HFFc6 (cell line): ENCODE measurements around the gene SKIDA1. TPM values are rescaled to one million over a fixed set of nuclear protein-coding genes. Genes with fewer than 3 reads are reported as not detected.
A peak's percentile ranks its signal among the peaks of the same experiment; 100 is the strongest.
"Not testable (repeated sequence)": the region's sequence is repeated elsewhere in the genome, so short reads cannot be mapped to it uniquely, and the experiment has no call there.

Source experiments
- DNase-seq: peaks from one replicate; pipeline ENCODE4 v3.0.0-alpha.2; 2018
- H3K27ac Mint-ChIP-seq: 2 replicates; pipeline ENCODE4 v1.8.0; 2020; ENCODE audit warnings: mild to moderate bottlenecking, mixed read lengths
- H3K27me3 Mint-ChIP-seq: 2 replicates; pipeline ENCODE4 v1.8.0; 2021; ENCODE audit warnings: mild to moderate bottlenecking, moderate library complexity, mixed read lengths; ENCODE audit not compliant: insufficient read depth
- H3K36me3 Mint-ChIP-seq: 2 replicates; pipeline ENCODE4 v1.8.0; 2021; ENCODE audit warnings: low read depth, mixed read lengths
- H3K4me1 Mint-ChIP-seq: 2 replicates; pipeline ENCODE4 v1.8.0; 2020; ENCODE audit warnings: low read depth, mixed read lengths
- H3K4me3 Mint-ChIP-seq: 2 replicates; pipeline ENCODE4 v1.8.0; 2020; ENCODE audit warnings: mild to moderate bottlenecking, moderate library complexity, mixed read lengths
- H3K9me3 Mint-ChIP-seq: 2 replicates; pipeline ENCODE4 v1.8.0; 2020; ENCODE audit warnings: mild to moderate bottlenecking, mixed read lengths
- long read RNA-seq: library from polyadenylated mRNA; unstranded; transcript quantifications from one replicate; pipeline ENCODE4 v2.0.0, GENCODE V29; 2019
- total RNA-seq, 6 experiments: library from RNA; stranded (reverse); fragmentation: NEBNext Ultra II Directional; extraction: Animal tissue kit (Norgen Biotek cat#: 25700); gene quantifications; 2 replicates in 1 of 6; 3 replicates in 5 of 6; pipeline ENCODE4 v1.2.3, GENCODE V29; 2021
- TF ChIP-seq, protein P1 (sequence below): fragments of 200-600 bp; sonication (generic); IDR thresholded peaks from 2 replicates; pipeline ENCODE4 v1.5.0; 2021; ENCODE audit warnings: antibody characterized with exemption, mild to moderate bottlenecking

The SKIDA1 gene
- total RNA-seq, result under 1 TPM; 0.35 to 0.71 (median 0.46) TPM
- long read RNA-seq, result 0 reads

GRCh38 chr10:21525367-21526187 is at the start of gene SKIDA1:
Gene SKIDA1 (minus strand): TSS chr10:21525682. CDS start chr10:21517822, 7,860 bp downstream.
- Mint-ChIP-seq H3K9me3 (no peaks in the 10 kb centered on the region), H3K27ac (peak within 1 kb of the TSS; percentile 98), H3K4me3 (peak within 1 kb of the TSS; percentile 89), H3K36me3 (no peaks in the 10 kb centered on the region), H3K27me3 (peaks cover 1% of the 10 kb centered on the region; the same call in 1 of the 2 replicates), H3K4me1 (peaks cover 57% of the 10 kb centered on the region)
- DNase-seq, result peak; percentile 60
- TF ChIP-seq, protein P1, sequence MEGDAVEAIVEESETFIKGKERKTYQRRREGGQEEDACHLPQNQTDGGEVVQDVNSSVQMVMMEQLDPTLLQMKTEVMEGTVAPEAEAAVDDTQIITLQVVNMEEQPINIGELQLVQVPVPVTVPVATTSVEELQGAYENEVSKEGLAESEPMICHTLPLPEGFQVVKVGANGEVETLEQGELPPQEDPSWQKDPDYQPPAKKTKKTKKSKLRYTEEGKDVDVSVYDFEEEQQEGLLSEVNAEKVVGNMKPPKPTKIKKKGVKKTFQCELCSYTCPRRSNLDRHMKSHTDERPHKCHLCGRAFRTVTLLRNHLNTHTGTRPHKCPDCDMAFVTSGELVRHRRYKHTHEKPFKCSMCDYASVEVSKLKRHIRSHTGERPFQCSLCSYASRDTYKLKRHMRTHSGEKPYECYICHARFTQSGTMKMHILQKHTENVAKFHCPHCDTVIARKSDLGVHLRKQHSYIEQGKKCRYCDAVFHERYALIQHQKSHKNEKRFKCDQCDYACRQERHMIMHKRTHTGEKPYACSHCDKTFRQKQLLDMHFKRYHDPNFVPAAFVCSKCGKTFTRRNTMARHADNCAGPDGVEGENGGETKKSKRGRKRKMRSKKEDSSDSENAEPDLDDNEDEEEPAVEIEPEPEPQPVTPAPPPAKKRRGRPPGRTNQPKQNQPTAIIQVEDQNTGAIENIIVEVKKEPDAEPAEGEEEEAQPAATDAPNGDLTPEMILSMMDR, result no peak

- DNase-seq, H3K27me3 Mint-ChIP-seq, H3K4me3 Mint-ChIP-seq, H3K9me3 Mint-ChIP-seq, H3K27ac Mint-ChIP-seq: not testable (repeated sequence)
- Mint-ChIP-seq H3K4me1 (peaks cover 34% of the 10 kb centered on the region), H3K36me3 (peaks cover 11% of the 10 kb centered on the region; the same call in 1 of the 2 replicates)
These were observed 49.0 kb upstream of the SKIDA1 start for GRCh38 chr10:21574514-21574913.

GRCh38 chr10:21572578-21572977 is 47.1 kb upstream of the SKIDA1 start:
- DNase-seq, result peak; percentile 46
- H3K4me1 Mint-ChIP-seq, result peaks cover 34% of the 10 kb centered on the region
- peaks cover 2% of the 10 kb centered on the region; the same call in 1 of the 2 replicates for H3K27me3 Mint-ChIP-seq
- no peak overlapping the region for H3K4me3 Mint-ChIP-seq
- peaks cover 13% of the 10 kb centered on the region; the same call in 1 of the 2 replicates for H3K36me3 Mint-ChIP-seq
- TF ChIP-seq, protein P1, result no peak
- no peaks in the 10 kb centered on the region for H3K9me3 Mint-ChIP-seq
- H3K27ac Mint-ChIP-seq, result peak overlapping the region; percentile 36

- no peak overlapping the region for H3K4me3 Mint-ChIP-seq
- DNase-seq, result no peak
- peaks cover 17% of the 10 kb centered on the region for H3K36me3 Mint-ChIP-seq
- peaks cover 34% of the 10 kb centered on the region for H3K4me1 Mint-ChIP-seq
- peaks cover 2% of the 10 kb centered on the region for H3K27me3 Mint-ChIP-seq
- TF ChIP-seq, protein P1, result no peak
- no peaks in the 10 kb centered on the region for H3K9me3 Mint-ChIP-seq
- H3K27ac Mint-ChIP-seq, result no peak overlapping the region; the same call in 1 of the 2 replicates
These were observed 45.5 kb upstream of the SKIDA1 start for GRCh38 chr10:21570761-21571521.

- not testable (repeated sequence) for H3K9me3 Mint-ChIP-seq, H3K4me3 Mint-ChIP-seq, H3K27ac Mint-ChIP-seq, H3K4me1 Mint-ChIP-seq, DNase-seq, H3K27me3 Mint-ChIP-seq
- H3K36me3 Mint-ChIP-seq, result peaks cover 50% of the 10 kb centered on the region
These were observed 33.5 kb upstream of the SKIDA1 start for GRCh38 chr10:21558984-21559383.

- DNase-seq, result no peak
- peaks cover 6% of the 10 kb centered on the region for H3K4me1 Mint-ChIP-seq
- H3K4me3 Mint-ChIP-seq, result no peak overlapping the region
- TF ChIP-seq, protein P1, result no peak
- no peak overlapping the region for H3K27ac Mint-ChIP-seq
- no peaks in the 10 kb centered on the region for H3K27me3 Mint-ChIP-seq
- H3K36me3 Mint-ChIP-seq, result peaks cover 58% of the 10 kb centered on the region
- no peaks in the 10 kb centered on the region for H3K9me3 Mint-ChIP-seq
These were observed 31.0 kb upstream of the SKIDA1 start for GRCh38 chr10:21556527-21556926.
